Measurements from ENCODE around the gene PMF1. TPM values are rescaled to one million over a fixed set of nuclear protein-coding genes. Genes with fewer than 3 reads are reported as not detected.

PMF1 gene
- total and polyA plus RNA-seq, 2 experiments from 2014 or later = 112 to 118 TPM

DNA sequence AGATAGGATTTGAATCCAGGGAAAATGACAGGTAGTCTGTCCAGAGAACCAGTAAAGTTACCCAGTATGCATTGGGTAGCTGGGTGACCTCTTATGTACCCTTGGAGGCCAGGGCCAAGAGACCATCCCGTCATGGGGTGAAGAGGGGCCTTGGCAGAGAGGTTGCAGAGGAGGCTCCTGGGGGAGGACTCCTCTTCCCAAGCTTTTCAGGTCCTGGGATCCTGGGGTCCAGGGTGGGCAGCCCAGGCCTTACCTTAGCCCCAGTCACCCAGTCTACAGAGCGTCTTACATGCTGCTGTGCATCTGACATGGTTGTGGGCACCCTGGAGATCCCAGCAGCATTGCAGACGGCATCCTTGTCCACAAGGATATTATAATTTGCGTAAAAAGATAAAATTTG lies 14.0 kb downstream of the PMF1 start (continued):
- TF ChIP-seq, protein P1, sequence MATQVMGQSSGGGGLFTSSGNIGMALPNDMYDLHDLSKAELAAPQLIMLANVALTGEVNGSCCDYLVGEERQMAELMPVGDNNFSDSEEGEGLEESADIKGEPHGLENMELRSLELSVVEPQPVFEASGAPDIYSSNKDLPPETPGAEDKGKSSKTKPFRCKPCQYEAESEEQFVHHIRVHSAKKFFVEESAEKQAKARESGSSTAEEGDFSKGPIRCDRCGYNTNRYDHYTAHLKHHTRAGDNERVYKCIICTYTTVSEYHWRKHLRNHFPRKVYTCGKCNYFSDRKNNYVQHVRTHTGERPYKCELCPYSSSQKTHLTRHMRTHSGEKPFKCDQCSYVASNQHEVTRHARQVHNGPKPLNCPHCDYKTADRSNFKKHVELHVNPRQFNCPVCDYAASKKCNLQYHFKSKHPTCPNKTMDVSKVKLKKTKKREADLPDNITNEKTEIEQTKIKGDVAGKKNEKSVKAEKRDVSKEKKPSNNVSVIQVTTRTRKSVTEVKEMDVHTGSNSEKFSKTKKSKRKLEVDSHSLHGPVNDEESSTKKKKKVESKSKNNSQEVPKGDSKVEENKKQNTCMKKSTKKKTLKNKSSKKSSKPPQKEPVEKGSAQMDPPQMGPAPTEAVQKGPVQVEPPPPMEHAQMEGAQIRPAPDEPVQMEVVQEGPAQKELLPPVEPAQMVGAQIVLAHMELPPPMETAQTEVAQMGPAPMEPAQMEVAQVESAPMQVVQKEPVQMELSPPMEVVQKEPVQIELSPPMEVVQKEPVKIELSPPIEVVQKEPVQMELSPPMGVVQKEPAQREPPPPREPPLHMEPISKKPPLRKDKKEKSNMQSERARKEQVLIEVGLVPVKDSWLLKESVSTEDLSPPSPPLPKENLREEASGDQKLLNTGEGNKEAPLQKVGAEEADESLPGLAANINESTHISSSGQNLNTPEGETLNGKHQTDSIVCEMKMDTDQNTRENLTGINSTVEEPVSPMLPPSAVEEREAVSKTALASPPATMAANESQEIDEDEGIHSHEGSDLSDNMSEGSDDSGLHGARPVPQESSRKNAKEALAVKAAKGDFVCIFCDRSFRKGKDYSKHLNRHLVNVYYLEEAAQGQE (IDR thresholded peaks at IDR 0.05; ENCODE audit: unreplicated experiment) = no peak

DNA sequence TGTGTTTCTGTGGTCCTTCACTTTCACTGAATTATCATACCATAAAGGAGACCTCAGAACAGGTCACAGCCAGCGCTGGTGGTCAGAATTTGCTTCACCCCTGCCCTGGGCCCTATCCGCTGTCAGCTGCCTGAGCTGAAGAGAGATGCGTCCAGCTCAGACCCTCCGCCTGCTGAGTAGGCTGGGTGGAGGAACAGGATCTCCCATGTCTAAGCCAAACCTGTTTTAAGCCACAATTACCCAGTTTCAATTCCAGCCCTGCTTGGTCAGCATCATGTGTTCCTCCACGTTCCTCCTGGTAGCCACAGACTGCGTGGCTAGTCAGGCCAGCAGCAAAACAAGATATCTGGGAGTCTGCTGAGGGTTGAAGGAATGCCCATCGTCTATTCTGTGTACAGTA lies 15.7 kb downstream of the PMF1 start:
- Mint-ChIP-seq H3K36me3 (ENCODE audit: low read depth) (peaks cover 34% of the 10 kb centered on the region), H3K27ac (no peak overlapping the region), H3K27me3 (ENCODE audit: insufficient read depth, low read depth, poor library complexity) (peaks cover 6% of the 10 kb centered on the region), H3K4me3 (no peak overlapping the region), H3K4me1 (peaks cover 4% of the 10 kb centered on the region; the same call in 2 of the 3 replicates), H3K9me3 (no peaks in the 10 kb centered on the region)
- H2AFZ ChIP-seq = no peak overlapping the region
- no peak overlapping the region for H3K27ac ChIP-seq (ENCODE audit: low read depth)
- ATAC-seq (no peak), DNase-seq (ENCODE audit: low spot score) (no peak)
- H3K36me3 ChIP-seq (ENCODE audit: insufficient read depth) = peaks cover 16% of the 10 kb centered on the region; the same call in 1 of the 2 replicates
- H3F3A ChIP-seq (replicated peaks; ENCODE audit: low read depth) = peaks cover 24% of the 10 kb centered on the region
- no peaks in the 10 kb centered on the region for H3K27me3 ChIP-seq (ENCODE audit: insufficient read depth)
- no peaks in the 10 kb centered on the region for H3K9me2 ChIP-seq (ENCODE audit: insufficient read depth)
- H3K4me1 ChIP-seq (ENCODE audit: insufficient read depth) = no peaks in the 10 kb centered on the region
- H3K4me2 ChIP-seq = no peak overlapping the region
- H3K4me3 ChIP-seq = no peak overlapping the region
- no peaks in the 10 kb centered on the region for H4K20me1 ChIP-seq (replicated peaks; ENCODE audit: insufficient read depth)
- 0 out of 2 replicates have a peak, but pooled peaks cover 5% of the 10 kb centered on the region for H3K79me2 ChIP-seq (replicated peaks; ENCODE audit: insufficient read depth)
- TF ChIP-seq, protein P1 (IDR thresholded peaks at IDR 0.05; ENCODE audit: unreplicated experiment) = no peak
- TF ChIP-seq ZNF114 (CRISPR knock-in tag; IDR thresholded peaks at IDR 0.05) (no peak), CREB1 (CRISPR knock-in tag; IDR thresholded peaks at IDR 0.05; ENCODE audit: low read depth) (no peak), ZNF331 (CRISPR knock-in tag; IDR thresholded peaks at IDR 0.05; ENCODE audit: low read depth) (no peak), POLR2AphosphoS5 (IDR thresholded peaks at IDR 0.05; ENCODE audit: low read depth) (no peak), STAT1 (IDR thresholded peaks at IDR 0.05; ENCODE audit: unreplicated experiment) (no peak)
- TF ChIP-seq, protein P2, sequence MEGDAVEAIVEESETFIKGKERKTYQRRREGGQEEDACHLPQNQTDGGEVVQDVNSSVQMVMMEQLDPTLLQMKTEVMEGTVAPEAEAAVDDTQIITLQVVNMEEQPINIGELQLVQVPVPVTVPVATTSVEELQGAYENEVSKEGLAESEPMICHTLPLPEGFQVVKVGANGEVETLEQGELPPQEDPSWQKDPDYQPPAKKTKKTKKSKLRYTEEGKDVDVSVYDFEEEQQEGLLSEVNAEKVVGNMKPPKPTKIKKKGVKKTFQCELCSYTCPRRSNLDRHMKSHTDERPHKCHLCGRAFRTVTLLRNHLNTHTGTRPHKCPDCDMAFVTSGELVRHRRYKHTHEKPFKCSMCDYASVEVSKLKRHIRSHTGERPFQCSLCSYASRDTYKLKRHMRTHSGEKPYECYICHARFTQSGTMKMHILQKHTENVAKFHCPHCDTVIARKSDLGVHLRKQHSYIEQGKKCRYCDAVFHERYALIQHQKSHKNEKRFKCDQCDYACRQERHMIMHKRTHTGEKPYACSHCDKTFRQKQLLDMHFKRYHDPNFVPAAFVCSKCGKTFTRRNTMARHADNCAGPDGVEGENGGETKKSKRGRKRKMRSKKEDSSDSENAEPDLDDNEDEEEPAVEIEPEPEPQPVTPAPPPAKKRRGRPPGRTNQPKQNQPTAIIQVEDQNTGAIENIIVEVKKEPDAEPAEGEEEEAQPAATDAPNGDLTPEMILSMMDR (conservative IDR thresholded peaks at IDR 0.05; ENCODE audit: low read depth in 2 of 2) = no peak
- TF ChIP-seq, protein P3, sequence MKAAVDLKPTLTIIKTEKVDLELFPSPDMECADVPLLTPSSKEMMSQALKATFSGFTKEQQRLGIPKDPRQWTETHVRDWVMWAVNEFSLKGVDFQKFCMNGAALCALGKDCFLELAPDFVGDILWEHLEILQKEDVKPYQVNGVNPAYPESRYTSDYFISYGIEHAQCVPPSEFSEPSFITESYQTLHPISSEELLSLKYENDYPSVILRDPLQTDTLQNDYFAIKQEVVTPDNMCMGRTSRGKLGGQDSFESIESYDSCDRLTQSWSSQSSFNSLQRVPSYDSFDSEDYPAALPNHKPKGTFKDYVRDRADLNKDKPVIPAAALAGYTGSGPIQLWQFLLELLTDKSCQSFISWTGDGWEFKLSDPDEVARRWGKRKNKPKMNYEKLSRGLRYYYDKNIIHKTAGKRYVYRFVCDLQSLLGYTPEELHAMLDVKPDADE (IDR thresholded peaks at IDR 0.05) = no peak
